HG03520 (cell line): ENCODE data around the gene ISM1.
A peak's percentile ranks its signal among the peaks of the same experiment; 100 is the strongest.
"Not testable (repeated sequence)": the region's sequence is repeated elsewhere in the genome, so short reads cannot be mapped to it uniquely, and the experiment has no call there.

Source experiments
- ATAC-seq: cut with Tn5 transposase; IDR thresholded peaks from one replicate; pipeline ENCODE4 v1.9.1; 2021; ENCODE audit warnings: mild to moderate bottlenecking, moderate library complexity; ENCODE audit not compliant: unreplicated experiment

The ISM1 gene

DNA sequence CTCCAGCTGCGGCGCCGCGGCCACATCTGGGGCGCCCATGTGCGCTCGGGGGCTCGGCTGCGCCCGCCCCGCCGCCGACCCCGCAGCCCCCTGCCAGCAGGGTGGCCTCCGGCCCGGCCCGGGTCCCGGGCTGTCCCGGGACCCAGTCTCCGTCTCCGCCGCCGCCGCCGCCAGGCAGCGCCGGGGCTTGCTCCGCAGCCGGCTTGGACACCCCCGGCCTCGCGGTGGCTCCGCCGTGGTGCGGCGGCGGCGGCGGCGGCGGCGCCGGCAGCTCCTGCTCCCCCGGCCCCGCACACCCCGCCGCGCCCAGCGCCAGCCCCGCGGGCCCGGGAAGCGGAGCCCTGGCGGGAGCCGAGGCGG is 219 bp downstream of the ISM1 start:
- ATAC-seq: peak; percentile 32

DNA sequence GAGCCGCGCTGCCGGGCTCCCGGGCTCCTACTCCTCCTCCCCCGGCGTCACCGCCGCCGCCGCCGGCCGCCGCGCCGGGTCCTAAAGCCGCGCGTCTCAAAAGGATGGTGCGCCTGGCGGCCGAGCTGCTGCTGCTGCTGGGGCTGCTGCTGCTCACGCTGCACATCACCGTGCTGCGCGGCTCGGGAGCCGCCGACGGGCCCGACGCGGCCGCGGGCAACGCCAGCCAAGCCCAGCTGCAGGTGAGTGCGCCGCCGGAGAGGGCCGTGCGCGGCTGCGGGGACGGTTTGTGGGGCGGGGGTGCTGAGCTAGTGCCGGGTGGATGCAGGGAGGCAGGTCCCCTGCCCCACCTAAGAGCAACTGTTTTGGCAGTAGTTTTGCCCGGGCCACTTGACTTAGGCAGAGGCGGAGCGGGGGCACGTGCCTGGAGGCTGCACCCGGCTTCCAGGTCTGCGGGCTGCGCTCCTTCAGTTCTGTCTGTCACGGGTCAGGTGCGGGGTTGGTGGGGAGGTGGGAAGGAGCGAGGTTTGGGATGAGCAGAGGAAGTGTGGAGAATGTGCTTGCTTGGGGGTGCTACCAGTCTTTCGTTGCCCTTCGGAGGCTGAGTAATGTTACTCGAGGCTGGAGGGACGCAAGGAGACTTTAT is 722 bp downstream of the ISM1 start:
- peak; percentile 88 for ATAC-seq

DNA sequence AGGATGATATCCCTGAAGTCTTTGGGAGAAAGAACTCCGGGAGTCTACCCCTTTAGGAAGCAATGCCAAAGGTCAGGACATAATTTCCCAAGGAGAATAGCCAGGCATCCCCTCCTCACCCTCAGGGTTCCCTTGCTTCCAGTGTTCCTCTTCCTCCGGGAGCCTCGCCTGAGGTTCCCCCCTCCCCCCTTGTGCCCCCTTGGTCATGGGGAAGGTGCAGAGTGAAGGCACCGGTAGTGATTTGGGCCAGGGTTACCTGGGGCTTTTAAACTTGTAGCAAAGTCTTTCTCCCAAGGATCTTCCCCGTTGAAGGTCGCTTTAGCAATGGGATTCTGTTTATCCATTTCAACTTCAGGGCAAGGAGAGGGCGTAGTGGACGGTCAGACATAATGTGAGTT is 1.2 kb downstream of the ISM1 start:
- no peak for ATAC-seq

DNA sequence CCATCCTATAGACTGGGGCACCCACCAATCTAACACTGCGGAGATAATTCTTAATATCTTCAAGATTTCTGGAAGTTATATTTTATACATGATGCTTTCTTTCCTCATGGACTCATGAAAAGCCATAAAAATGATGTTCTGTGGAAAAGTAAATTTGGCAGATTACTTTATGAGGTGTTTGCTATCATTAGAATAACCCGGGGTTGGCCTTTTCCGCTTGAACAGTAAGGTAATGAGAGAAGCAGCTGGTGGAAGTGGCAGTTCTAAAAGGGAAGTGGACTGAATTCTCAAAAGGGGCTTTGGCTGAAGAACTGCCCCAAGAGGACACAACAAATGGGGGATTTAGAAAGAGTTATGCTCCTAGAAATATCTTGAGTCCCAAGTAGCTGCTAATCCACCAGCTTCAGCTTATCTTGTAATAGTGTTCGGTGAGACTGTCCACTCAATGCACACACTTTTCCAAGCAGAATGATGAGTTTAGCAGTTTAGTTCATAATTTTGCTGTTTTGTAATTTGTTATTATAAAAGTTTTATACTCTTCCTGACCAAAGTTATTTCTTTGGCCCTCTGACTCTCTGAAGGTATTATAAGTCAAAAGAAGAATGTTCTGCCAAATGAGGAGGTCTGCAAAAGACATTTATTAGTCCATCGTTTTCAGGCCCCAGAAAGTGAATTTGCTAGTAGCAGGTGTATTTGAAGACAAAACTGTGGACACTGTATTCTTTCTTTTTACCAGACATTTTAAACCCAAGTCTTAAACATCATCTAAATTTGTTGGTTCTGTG is 2.9 kb downstream of the ISM1 start:
- no peak for ATAC-seq

DNA sequence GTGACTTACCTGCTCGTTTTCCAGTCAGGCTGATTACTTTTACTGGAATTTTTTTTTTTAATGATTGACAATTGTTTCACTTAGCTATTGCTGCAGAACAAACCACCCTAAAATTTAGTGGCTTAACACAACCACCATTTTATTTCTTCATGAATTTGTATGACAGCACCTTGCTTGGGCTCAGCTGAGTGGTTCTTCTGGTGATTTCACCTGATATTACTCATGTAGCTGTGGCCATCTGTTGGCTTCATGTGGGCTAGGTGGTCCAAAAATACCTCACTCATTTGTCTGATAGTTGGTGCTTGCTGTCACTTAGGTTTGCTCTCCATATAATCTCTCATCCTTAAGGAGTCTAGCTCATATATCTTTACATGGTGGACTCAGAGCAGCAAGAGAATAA is 5.3 kb downstream of the ISM1 start:
- ATAC-seq: no peak

DNA sequence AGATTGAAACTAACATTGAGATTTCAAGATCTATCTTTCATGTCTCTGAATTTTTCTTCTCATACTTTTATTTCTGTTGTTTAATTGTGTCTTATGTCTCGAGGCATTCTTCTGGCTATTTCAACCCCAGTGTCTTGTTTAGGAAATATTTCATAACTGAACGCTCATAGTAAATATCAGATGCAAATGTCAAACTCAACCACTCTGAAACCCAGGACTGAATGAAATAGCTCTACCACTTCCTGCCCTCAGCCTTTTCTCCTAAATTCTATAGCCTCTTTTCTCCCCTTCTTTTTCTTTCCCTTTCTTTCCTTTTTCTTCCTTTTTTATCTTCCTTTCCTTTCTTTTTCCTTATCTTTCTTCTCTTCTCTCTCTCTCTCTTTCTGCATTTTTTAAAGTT is 7.7 kb downstream of the ISM1 start:
- ATAC-seq: no peak

DNA sequence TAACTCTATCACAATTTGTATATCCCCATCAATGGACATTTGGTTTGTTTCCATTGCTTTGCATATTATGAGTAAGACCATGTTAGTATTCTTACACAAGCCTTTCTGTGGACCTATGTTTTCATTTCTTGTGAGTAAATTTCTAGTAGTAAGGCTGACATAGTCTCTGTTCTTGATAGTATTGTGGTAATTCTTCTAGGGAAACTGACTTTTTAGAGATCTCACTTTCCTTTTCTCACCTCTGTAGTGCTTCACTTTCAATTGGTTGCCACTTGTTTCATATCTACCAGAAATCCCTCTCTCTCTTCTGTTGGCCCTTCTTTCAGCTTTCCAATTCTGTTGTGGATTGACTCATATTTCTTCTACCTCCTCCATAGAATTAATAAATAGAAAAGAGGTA is 8.5 kb downstream of the ISM1 start:
- peak; percentile 79 for ATAC-seq

DNA sequence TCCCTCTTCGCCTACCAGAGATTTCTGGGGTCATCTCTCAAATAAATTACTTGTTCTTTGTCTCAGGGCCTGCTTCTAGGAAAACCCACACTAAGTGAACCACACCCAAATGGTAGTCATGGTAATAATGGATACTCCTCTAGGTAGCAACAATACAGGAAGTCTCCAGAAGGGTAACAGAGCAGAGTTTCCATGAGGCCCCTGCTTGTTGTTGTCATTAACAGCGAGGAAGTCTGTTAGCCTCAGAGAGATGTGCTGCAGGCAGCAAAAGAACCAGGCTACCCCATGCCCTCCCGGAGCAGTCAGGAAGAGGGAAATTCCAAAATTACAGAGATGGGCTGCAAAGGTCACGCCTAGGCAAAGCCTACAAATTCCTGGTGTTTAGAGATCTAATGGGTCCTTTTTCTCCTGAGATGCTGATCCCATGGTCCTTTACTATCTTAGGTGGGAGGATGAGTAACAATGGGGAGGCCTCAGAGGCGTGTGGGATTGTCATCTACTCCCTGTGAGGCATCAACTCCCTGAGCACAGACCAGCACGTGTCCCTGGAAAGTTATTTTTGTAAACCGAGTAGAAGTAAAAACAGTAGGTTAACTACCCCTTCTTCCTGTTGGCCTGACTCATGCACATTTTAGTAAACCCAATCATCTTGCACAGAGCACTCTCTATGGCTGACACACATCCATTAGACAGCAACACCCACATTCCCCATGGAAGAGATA is 10.1 kb downstream of the ISM1 start:
- ATAC-seq: no peak

DNA sequence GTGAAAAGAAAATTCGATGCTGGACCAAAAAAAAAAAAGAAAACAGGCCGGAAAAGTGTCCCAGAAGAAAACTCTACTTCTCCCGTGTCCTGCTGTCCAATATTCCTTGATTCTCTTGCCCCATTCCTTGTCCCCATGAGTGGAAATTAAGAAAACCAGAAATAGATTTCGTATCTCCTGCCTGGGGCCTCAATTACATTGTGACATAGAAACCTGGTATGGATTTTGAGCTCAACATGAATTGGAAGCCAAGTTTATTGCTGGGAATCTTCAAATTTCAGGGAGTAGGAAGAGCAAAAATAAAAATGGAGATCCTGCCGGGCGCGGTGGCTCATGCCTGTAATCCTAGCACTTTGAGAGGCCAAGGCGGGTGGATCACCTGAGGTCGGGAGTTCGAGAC is 11.9 kb downstream of the ISM1 start:
- no peak for ATAC-seq

DNA sequence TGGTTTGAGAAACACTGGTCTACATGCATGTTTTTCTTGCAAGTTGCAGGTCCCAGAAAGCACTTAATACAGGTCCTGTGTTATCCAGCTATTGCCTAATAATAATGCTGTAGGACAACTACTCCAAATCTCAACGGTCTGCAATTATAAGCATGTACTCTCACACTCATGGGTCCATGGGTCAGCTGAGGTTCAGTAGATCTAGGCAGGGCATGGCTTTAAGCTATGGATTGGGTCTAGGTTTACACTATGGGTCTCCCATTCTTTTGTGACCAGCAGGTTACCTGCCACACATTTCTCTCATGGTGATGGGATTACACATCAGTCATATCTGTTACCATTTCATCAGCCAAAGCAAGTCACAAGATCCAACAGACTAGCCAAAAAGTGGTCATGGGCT is 13.9 kb downstream of the ISM1 start:
- ATAC-seq: no peak

DNA sequence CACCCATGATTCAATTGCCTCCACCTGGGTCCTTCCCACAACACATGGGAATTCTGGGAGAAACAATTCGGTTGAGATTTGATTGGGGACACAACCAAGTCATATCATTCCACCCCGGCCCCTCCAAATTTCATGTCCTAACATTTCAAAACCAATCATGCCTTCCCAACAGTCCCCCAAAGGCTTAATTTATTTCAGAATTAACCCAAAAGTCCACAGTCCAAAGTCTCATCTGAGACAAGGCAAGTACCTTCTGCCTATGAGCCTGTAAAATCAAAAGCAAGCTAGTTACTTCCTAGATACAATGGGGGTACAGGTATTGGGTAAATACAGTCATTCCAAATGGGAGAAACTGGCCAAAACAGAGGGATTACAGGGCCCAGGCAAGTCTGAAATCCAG is 15.3 kb downstream of the ISM1 start:
- not testable (repeated sequence) for ATAC-seq

DNA sequence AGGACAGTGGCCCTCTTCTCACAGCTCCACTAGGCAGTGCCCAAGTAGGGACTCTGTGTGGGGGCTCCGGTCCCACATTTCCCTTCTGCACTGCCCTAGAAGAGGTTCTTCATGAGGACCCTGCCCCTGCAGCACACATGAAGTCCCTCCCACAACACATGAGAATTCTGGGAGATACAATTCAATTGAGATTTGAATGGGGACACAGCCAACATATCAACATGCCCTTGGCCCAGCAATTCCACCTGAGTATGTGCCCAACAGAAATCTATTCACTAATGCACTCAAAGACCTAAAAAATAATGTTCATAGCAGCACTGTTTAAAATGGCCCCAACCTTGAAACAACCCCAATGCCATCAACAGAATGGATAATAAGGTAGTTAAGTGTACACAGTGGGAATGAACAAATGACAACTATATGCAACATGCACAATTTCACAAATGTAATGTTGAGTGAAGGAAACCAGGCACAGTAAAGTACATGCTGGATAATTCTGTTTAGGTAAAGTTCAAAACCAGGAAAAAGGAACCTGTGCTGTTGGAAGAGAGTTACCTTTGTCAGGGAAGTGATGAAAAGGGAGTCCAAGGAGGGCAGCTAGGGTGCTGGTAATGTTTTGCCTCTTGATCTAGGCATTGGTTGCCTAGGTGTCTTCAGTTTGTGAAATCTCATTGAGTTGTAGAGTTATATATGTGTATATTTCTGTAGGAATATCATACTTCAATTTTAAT is 16.1 kb downstream of the ISM1 start:
- ATAC-seq: no peak

DNA sequence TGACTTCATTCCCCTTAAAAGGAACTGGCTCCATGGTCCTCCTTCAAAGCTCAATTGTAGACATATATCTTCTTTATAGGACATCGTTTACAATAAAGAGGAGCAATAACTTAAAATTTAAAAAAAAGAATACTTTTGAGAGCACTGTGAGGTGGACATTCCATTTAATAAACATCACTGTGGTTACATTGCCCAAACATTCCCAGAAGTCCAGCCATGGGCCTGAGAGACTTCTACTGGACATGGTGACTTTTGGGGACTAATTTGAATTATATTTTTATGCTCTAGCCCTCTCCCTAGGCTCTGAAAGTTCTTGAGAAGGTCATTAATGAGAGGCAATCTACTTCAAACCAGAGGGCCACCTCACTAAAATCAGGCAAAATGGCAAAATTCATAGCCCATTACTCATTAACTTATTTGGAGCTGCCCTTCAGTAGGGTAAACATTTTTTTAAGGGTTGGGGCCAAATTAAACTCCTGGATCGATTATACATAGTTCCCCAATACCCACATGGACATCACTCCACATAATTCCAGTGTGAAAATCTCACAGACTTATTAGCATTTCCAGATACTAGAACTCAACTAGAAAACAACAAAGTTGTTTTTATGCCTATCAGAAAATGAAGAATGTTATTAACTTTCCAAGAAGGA is 17.1 kb downstream of the ISM1 start:
- ATAC-seq: no peak

DNA sequence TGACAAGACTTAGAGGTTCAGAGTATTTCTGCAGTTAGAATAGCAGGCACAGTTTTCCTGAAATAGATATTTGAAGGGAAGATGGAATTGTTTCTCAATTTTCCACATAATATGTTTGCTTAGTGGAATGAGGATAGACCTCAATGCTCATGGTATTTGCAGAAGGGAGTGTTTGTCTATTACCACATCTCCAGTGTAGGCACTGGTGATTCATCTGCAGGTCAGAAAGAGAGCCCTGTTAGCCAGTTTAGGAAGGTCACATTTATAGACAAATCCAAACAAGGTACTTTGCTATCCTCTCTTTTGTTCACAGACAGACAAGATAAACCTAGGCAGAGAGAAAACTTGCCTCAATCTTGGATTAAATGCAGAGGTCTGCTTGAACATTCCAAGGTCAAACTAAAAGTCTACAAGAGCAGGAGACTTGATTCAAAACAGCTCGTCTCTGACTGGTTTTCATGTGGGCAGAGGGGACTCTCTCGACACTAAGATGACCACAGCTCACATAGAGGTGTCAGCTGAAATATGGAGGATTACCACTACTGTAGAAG is 22.8 kb downstream of the ISM1 start:
- no peak for ATAC-seq

DNA sequence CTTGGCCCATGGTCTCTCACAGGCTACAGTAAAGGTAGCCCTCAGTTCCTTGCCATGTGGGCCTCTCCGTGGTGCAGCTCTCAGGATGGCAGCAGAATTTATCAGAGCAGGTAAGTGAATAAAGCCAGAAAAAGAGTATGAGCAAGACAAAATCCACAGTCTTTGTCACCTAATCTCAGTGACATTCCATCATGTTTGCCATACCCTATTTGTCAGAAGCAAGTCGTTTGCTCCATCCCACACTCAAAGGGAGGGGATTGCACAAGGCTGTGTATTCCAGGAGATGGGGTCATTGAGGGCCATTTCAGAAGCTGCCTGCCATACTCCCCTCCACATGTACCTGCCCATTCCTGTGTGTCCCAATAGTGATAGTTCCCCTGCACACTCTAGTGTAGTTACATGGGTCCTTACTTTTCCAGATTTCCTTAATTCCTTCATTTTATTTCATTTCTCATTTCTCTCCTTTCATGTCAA is 24.2 kb downstream of the ISM1 start:
- ATAC-seq: no peak

DNA sequence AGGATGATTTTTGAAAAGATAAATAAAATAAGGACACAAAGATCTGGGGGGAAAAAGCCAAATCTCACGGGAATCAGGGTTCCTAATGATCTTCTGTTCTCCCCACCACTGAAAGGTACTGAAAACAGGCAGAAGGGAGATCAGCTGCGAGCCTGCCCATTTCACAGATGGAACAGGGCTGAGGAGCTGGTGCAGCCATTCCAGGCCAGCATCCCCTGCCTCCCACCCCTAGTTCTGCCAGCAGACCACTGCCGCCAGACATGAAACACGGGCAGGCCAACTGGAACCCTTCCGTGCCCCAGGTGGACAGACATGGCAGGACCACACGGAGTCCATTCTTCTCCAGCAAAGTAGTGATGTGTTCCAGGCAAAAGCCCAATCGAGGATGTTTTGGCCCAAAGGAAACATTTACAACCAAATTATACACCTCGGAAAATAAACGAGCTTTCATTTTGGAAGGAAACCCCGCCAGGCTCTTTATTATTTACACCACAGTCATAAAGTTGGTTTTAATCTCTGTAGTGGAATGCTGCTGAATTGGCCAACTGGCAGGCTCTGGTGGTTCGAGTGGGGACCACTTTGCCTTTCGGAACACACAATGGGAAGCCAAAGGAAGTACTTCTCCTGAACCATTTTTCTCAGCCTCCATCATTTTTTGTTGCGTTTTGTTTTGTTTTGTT is 28.2 kb downstream of the ISM1 start:
- no peak for ATAC-seq

DNA sequence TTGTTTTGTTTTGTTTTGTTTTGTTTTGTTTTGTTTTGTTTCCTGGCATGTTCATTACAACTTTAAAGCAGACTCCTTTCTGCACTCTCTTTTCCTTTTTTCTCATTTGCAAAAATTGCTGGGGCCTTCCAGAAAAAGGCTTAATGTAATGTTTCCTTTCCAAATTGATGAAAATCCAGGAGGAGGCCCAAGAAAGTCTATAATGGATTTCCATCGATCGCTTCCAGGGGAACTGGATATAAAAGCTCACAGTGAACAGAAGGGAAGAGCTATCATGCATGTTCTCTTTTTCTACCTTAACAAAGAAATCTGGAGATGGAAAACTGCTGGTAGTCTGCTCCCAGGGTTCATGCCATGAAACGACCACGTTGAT is 28.7 kb downstream of the ISM1 start:
- no peak for ATAC-seq

DNA sequence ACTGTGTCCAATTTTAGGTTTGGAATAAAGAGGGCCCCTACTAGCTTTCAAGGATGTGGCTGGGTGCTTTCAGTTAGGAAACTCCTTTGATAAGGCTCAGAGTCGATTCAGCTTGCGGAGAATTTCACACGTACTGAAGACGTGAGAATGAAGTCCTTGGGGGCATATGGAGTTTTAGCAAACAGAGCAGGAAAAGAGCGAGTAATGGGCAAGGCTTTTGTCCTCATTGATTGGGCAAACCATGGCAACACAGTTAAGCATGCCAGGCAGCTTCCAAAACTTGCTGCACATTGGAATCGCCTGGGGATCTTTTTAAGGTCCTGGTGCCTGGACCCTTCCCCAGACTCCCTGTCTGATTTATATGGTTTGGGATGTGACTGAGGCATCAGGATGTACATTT is 29.2 kb downstream of the ISM1 start:
- ATAC-seq: no peak

DNA sequence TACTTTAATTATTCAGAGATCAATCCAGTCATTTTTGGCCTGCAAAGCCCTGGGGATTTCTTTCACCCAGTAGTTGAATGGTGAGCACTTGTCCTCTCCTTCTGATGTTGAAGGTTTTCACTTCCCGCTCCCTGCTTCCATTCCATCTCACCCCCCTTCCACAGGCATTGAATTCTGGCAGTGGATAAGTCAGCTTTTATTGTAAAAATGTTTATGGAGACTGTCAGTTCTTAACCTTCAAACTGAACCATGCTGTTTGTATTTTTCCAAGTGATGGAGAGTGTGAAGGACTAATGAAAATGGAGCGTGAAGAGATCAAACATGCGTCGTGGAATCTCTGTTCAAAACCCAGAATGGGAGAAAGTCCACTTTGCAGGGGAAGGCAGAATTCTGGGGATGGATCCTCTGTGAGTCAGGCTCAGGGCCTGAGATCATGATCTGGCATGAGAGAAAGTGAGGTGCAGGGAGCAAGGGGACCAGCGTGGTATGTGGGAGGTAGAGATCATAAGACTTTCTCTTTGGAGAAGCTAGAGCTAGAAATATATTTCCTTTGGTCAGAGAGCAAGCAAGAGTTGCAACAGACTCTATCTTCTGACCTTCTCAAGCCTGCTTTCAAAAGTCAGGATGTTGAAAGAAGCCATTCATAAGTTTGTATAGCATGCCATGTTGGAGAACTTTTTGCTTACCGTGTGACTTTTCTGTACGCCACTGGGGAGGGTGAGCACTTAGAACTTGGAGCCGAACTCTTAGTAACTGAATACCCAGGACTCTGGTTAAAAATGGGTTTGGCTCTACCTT is 30.2 kb downstream of the ISM1 start:
- no peak for ATAC-seq
